A549 (cell line): Measurements from ENCODE around the gene FBXO41. TPM values are rescaled to one million over a fixed set of nuclear protein-coding genes. Genes with fewer than 3 reads are reported as not detected.

ENCODE experiments used
- ATAC-seq, 2 experiments: fragments of 200-7000 bp in 1 of 2; fragments of >200 bp in 1 of 2; cut with Nextera tagmentation in 1 of 2; cut with Tn5 transposase in 1 of 2; 3 replicates each; pipeline versions ENCODE4 v1.8.0 to v1.9.1; 2018 to 2020; ENCODE audit warnings: mild to moderate bottlenecking in 1 of 2, moderate library complexity in 1 of 2
- CTCF ChIA-PET: fragments of 300-600 bp; sonication (Branson Sonifier 250); formaldehyde crosslinking; extraction: SDS; loops from one replicate; lab custom pipeline; 2021; ENCODE audit warnings: antibody characterized with exemption, inconsistent platforms; lab: Yijun Ruan, JAX
- POLR2A ChIA-PET: fragments of 350-600 bp; formaldehyde crosslinking; extraction: SDS; loops from one replicate; lab custom pipeline; 2021; ENCODE audit warnings: antibody characterized with exemption, inconsistent platforms; lab: Yijun Ruan, JAX
- DNase-seq, 2 experiments: peaks; one replicate each; pipeline versions ENCODE4 v3.0.0 to v3.0.0-alpha.2; 2011 to 2016; ENCODE audit warnings: low read depth in 1 of 2, low spot score in 1 of 2
- FAIRE-seq: peaks from 2 replicates; lab custom pipeline; 2011; peaks lifted over from hg19 to GRCh38; lab: Jason Lieb, UNC
- H3K27ac ChIP-seq, 2 experiments: fragments of >200 bp; sonication (Bioruptor Twin); formaldehyde crosslinking; 3 replicates each; pipeline ENCODE4 v1.5.1; 2016 to 2017
- H3K4me1 ChIP-seq: fragments of >200 bp; sonication (Bioruptor Twin); formaldehyde crosslinking; 3 replicates; pipeline ENCODE4 v1.6.1; 2016
- H3K4me2 ChIP-seq: fragments of >200 bp; sonication (Bioruptor Twin); formaldehyde crosslinking; 3 replicates; pipeline ENCODE4 v1.6.1; 2016
- H3K4me3 ChIP-seq: fragments of >200 bp; sonication (Bioruptor Twin); formaldehyde crosslinking; 3 replicates; pipeline ENCODE4 v1.5.1; 2016
- H3K9me3 ChIP-seq: fragments of >200 bp; sonication (Bioruptor Twin); formaldehyde crosslinking; 3 replicates; pipeline ENCODE4 v1.6.1; 2016
- ATOH8 ChIP-seq: fragments of 250-450 bp; sonication (Bioruptor Pico); IDR thresholded peaks from 2 replicates; pipeline ENCODE4 v1.5.0; 2020; ENCODE audit warnings: low read depth, mild to moderate bottlenecking, moderate library complexity
- CBX2 ChIP-seq: fragments of 200-600 bp; sonication (generic); IDR thresholded peaks from 2 replicates; pipeline ENCODE4 v1.6.1; 2016; ENCODE audit warnings: low read depth, mild to moderate bottlenecking, borderline replicate concordance
- EHMT2 ChIP-seq: fragments of 200-600 bp; sonication (generic); IDR thresholded peaks from 2 replicates; pipeline ENCODE4 v1.6.1; 2016; ENCODE audit warnings: antibody characterized with exemption, low read depth, mild to moderate bottlenecking, moderate library complexity
- ELK1 ChIP-seq: fragments of 150-350 bp; IDR thresholded peaks from 2 replicates; pipeline ENCODE4 v1.6.1; 2014; ENCODE audit warnings: low read depth, mild to moderate bottlenecking, low read length
- ESRRA ChIP-seq: fragments of 150-350 bp; IDR thresholded peaks from 2 replicates; pipeline ENCODE4 v1.6.1; 2014; ENCODE audit warnings: mild to moderate bottlenecking, low read length, borderline replicate concordance
- FOSL2 ChIP-seq, 2 experiments: fragments of 450-650 bp in 1 of 2; fragments of >200 bp in 1 of 2; sonication (Bioruptor Twin) in 1 of 2; formaldehyde crosslinking; IDR thresholded peaks; 2 replicates each; pipeline versions ENCODE4 v1.5.0 to v1.6.1; 2016 to 2020; ENCODE audit warnings: mild to moderate bottlenecking in 1 of 2, moderate library complexity in 1 of 2
- HDAC2 ChIP-seq: fragments of 200-600 bp; sonication (generic); IDR thresholded peaks from 2 replicates; pipeline ENCODE4 v1.6.1; 2016
- HES2 ChIP-seq: fragments of >200 bp; sonication (Bioruptor Twin); formaldehyde crosslinking; IDR thresholded peaks from 2 replicates; pipeline ENCODE4 v1.6.1; 2016
- HOXA7 ChIP-seq: fragments of 250-450 bp; sonication (Bioruptor Pico); IDR thresholded peaks from 2 replicates; pipeline ENCODE4 v1.5.0; 2020; ENCODE audit warnings: mild to moderate bottlenecking, moderate library complexity
- HOXB5 ChIP-seq: fragments of 250-450 bp; sonication (Bioruptor Pico); IDR thresholded peaks from 2 replicates; pipeline ENCODE4 v1.5.0; 2020; ENCODE audit warnings: mild to moderate bottlenecking, moderate library complexity
- KDM5A ChIP-seq: fragments of 200-600 bp; sonication (generic); IDR thresholded peaks from 2 replicates; pipeline ENCODE4 v1.6.1; 2016; ENCODE audit warnings: antibody characterized with exemption, mild to moderate bottlenecking
- MAFK ChIP-seq: fragments of 450-650 bp; IDR thresholded peaks from 2 replicates; pipeline ENCODE4 v1.6.1; 2014; ENCODE audit not compliant: partially characterized antibody
- MYC ChIP-seq: IDR thresholded peaks from 2 replicates; pipeline ENCODE4 v1.6.1; 2012; ENCODE audit warnings: mild to moderate bottlenecking, inconsistent platforms, low read length, improper control_type of control experiment, borderline replicate concordance
- PBX3 ChIP-seq: IDR thresholded peaks from 2 replicates; pipeline ENCODE4 v1.6.1; 2012
- PHF8 ChIP-seq: fragments of 200-600 bp; sonication (generic); IDR thresholded peaks from 2 replicates; pipeline ENCODE4 v1.6.1; 2016; ENCODE audit warnings: low read depth, mild to moderate bottlenecking, antibody characterized with exemption, moderate library complexity, borderline replicate concordance
- POLR2AphosphoS2 ChIP-seq: conservative IDR thresholded peaks from 2 replicates; pipeline ENCODE4 v1.6.1; 2012; ENCODE audit warnings: low read length, improper control_type of control experiment, inconsistent platforms
- SMC3 ChIP-seq: fragments of >200 bp; sonication (Bioruptor Twin); formaldehyde crosslinking; IDR thresholded peaks from 3 replicates; pipeline ENCODE4 v1.6.1; 2018; ENCODE audit warnings: inconsistent platforms
- WGBS: methylation state at CpG from one replicate; pipeline ENCODE4 v1.1.6; 2017; ENCODE audit errors: missing lambda C conversion rate; 5-methylcytosine and 5-hydroxymethylcytosine counted together
- polyA plus RNA-seq, 4 experiments: library from polyadenylated mRNA; depleted of rRNA in 3 of 4; stranded (reverse); fragments of >200 nt; fragmentation: RNase III in 1 of 4; extraction: RNeasy Plus Mini Kit Qiagen cat#74134 plus additional on column Dnase treatment in 1 of 4; gene quantifications; 2 replicates in 3 of 4; 3 replicates in 1 of 4; pipeline ENCODE4 v1.2.3, GENCODE V29; 2011 to 2017
- TF ChIP-seq, protein P1 (sequence below): fragments of 200-600 bp; sonication (generic); IDR thresholded peaks from 2 replicates; pipeline ENCODE4 v1.6.1; 2016; ENCODE audit warnings: antibody characterized with exemption, mild to moderate bottlenecking, moderate library complexity

Gene FBXO41
- polyA plus RNA-seq, 2 of the 4 experiments (the other 2 are of a cell fraction), result 3.2 to 6.4 TPM

GRCh38 chr2:73291461-73292315 is 7.4 kb upstream of the FBXO41 start:
- Histone ChIP-seq H3K4me2 (peak overlapping the region; percentile 95), H3K4me3 (peak overlapping the region; percentile 58), H3K9me3 (peaks cover 5% of the 10 kb centered on the region; the same call in 2 of the 3 replicates), H3K4me1 (peaks cover 18% of the 10 kb centered on the region; the same call in 2 of the 3 replicates), H3K27ac (no peak overlapping the region)
- TF ChIP-seq PBX3 (no peak), KDM5A (no peak), MAFK (no peak), PHF8 (no peak), HDAC2 (no peak), FOSL2 (IDR thresholded peaks at IDR 0.05) (no peak), FOSL2 (CRISPR knock-in tag; IDR thresholded peaks at IDR 0.05) (no peak), MYC (no peak), ATOH8 (CRISPR knock-in tag) (no peak)
- TF ChIP-seq, protein P1, sequence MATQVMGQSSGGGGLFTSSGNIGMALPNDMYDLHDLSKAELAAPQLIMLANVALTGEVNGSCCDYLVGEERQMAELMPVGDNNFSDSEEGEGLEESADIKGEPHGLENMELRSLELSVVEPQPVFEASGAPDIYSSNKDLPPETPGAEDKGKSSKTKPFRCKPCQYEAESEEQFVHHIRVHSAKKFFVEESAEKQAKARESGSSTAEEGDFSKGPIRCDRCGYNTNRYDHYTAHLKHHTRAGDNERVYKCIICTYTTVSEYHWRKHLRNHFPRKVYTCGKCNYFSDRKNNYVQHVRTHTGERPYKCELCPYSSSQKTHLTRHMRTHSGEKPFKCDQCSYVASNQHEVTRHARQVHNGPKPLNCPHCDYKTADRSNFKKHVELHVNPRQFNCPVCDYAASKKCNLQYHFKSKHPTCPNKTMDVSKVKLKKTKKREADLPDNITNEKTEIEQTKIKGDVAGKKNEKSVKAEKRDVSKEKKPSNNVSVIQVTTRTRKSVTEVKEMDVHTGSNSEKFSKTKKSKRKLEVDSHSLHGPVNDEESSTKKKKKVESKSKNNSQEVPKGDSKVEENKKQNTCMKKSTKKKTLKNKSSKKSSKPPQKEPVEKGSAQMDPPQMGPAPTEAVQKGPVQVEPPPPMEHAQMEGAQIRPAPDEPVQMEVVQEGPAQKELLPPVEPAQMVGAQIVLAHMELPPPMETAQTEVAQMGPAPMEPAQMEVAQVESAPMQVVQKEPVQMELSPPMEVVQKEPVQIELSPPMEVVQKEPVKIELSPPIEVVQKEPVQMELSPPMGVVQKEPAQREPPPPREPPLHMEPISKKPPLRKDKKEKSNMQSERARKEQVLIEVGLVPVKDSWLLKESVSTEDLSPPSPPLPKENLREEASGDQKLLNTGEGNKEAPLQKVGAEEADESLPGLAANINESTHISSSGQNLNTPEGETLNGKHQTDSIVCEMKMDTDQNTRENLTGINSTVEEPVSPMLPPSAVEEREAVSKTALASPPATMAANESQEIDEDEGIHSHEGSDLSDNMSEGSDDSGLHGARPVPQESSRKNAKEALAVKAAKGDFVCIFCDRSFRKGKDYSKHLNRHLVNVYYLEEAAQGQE, result peak; percentile 30; the same call in 1 of the 2 replicates
- no peak for FAIRE-seq
- ChIA-PET CTCF (interaction anchor here (0.6 to 8.9 kb wide), 16 partner anchors 8 to 314 kb away, joined by 3 to 107 read pairs (median 10); partner anchors contain the start of genes CCT7 and PRADC1), POLR2A (no interaction called here)
- peak; percentile 30 to 59 for ATAC-seq
- DNase-seq, result peak; percentile 46 to 49
- 34% methylated on average over 69 of the region's 82 CpGs for WGBS

DNA sequence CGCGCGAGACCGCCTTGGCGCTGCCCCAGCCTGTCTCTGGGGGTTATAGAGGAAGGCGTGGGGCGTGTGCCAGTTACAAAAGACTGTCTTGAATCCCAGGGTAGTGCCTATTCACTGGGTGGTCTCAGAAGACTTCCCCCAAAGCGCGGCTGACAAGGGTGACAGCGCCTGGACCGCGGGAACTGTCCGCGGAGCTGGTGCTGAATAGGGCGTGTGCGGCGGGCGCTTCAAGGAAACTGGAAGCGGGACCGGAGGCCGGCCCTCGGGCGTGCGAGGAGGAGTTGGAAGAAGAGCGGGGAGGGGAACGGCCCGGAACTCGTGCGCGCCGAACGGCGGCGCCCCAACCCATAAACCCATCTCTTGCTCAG is 6.8 kb upstream of the FBXO41 start:
- POLR2A ChIA-PET, result interaction anchor here (1.5 kb wide), 1 partner anchor 11 kb away, joined by 3 read pairs; no protein-coding TSS in a partner anchor
- CTCF ChIA-PET, result interaction anchor here (1.0 to 8.9 kb wide), 24 partner anchors 9 to 245 kb away, joined by 3 to 107 read pairs (median 9); partner anchors contain the start of genes CCT7 and PRADC1
- DNase-seq (peak; percentile 41 to 65), ATAC-seq (peak; percentile 23 to 53; a peak in 5 of 6 replicates), FAIRE-seq (no peak)
- Histone ChIP-seq H3K27ac (no peak overlapping the region), H3K9me3 (peaks cover 5% of the 10 kb centered on the region; the same call in 2 of the 3 replicates), H3K4me3 (peak overlapping the region; percentile 58), H3K4me1 (peaks cover 18% of the 10 kb centered on the region; the same call in 2 of the 3 replicates), H3K4me2 (peak overlapping the region; percentile 95)
- 18% methylated on average over 34 of the region's 34 CpGs for WGBS
- TF ChIP-seq HOXA7 (CRISPR knock-in tag) (no peak), CBX2 (no peak), ESRRA (no peak), POLR2AphosphoS2 (no peak), HES2 (no peak), HOXB5 (CRISPR knock-in tag) (no peak), ELK1 (no peak), EHMT2 (peak; percentile 82), SMC3 (no peak)
- TF ChIP-seq, protein P1, result peak; percentile 97
